Stromal cell of bone marrow (primary cell): ENCODE measurements around the gene VAC14.
"Not testable (repeated sequence)": the region's sequence is repeated elsewhere in the genome, so short reads cannot be mapped to it uniquely, and the experiment has no call there.

ENCODE experiments used
- DNase-seq: peaks from one replicate; pipeline ENCODE4 v3.0.0-alpha.2; 2012; ENCODE audit warnings: low read depth

Gene VAC14

GRCh38 chr16:70800781-70801480 is at the start of gene VAC14:
Gene VAC14, minus strand, starts transcription at chr16:70801158. Its CDS starts 258 bp downstream, at chr16:70800900.
- peak; percentile 72 for DNase-seq

- not testable (repeated sequence) for DNase-seq
Measured at GRCh38 chr16:70823498-70824118, 22.6 kb upstream of the VAC14 start.

- DNase-seq = not testable (repeated sequence)
Measured at GRCh38 chr16:70822734-70823133, 21.8 kb upstream of the VAC14 start.

- DNase-seq = not testable (repeated sequence)
Measured at GRCh38 chr16:70818088-70818487, 17.1 kb upstream of the VAC14 start.

GRCh38 chr16:70809392-70810060 is 8.6 kb upstream of the VAC14 start:
- DNase-seq = no peak

GRCh38 chr16:70808371-70808770 is 7.4 kb upstream of the VAC14 start:
- DNase-seq = no peak

- peak; percentile 41 for DNase-seq
Measured at GRCh38 chr16:70805787-70806186, 4.8 kb upstream of the VAC14 start.

- no peak for DNase-seq
Measured at GRCh38 chr16:70805380-70805779, 4.4 kb upstream of the VAC14 start.

- no peak for DNase-seq
Measured at GRCh38 chr16:70804734-70805169, 3.8 kb upstream of the VAC14 start.

GRCh38 chr16:70804153-70804733 is 3.3 kb upstream of the VAC14 start:
- peak; percentile 63 for DNase-seq

GRCh38 chr16:70803319-70803718 is 2.4 kb upstream of the VAC14 start:
- no peak for DNase-seq

- DNase-seq = no peak
Measured at GRCh38 chr16:70801611-70802010, 653 bp upstream of the VAC14 start.

GRCh38 chr16:70800311-70800710 is 647 bp downstream of the VAC14 start:
- no peak for DNase-seq

- no peak for DNase-seq
Measured at GRCh38 chr16:70796301-70796700, 4.7 kb downstream of the VAC14 start.

- no peak for DNase-seq
Measured at GRCh38 chr16:70795296-70795912, 5.6 kb downstream of the VAC14 start.

- no peak for DNase-seq
Measured at GRCh38 chr16:70793851-70794502, 7.0 kb downstream of the VAC14 start.

- no peak for DNase-seq
Measured at GRCh38 chr16:70790815-70791214, 10.1 kb downstream of the VAC14 start.

GRCh38 chr16:70789595-70790447 is 11.1 kb downstream of the VAC14 start:
- no peak for DNase-seq

GRCh38 chr16:70788668-70789594 is 12.0 kb downstream of the VAC14 start:
- no peak for DNase-seq
